ENCODE measurements around the gene COX8C.

The COX8C gene, protein sequence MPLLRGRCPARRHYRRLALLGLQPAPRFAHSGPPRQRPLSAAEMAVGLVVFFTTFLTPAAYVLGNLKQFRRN

GRCh38 chr14:93346926-93347721, at the start of gene COX8C:
Gene COX8C (plus strand): TSS chr14:93347182. CDS start chr14:93347269, 87 bp downstream.
- DNase-seq = no peak

DNA sequence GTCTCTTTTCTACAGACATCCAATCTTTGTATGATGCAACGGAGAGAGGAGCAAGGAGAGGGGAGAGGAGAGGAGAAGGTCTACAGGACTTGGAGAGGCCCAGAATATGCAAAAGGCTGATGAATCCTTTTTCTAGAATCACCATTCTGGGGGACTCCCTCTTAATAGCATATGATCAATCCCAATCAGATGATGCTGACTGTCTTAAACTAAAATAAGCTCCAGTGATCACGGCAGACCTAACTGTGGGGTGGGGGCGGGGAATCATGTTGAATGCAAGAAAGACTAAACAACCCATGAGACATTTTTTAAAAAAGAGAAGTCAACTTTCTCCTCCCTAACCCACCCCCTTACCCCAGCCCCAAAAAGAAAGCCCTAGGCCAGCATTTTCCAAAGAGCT, 47.6 kb upstream of the COX8C start:
- DNase-seq = no peak

- DNase-seq = no peak
Observed at GRCh38 chr14:93299866-93300265, 47.1 kb upstream of the COX8C start.

- no peak for DNase-seq
Observed at GRCh38 chr14:93301821-93302447, 45.0 kb upstream of the COX8C start.

DNA sequence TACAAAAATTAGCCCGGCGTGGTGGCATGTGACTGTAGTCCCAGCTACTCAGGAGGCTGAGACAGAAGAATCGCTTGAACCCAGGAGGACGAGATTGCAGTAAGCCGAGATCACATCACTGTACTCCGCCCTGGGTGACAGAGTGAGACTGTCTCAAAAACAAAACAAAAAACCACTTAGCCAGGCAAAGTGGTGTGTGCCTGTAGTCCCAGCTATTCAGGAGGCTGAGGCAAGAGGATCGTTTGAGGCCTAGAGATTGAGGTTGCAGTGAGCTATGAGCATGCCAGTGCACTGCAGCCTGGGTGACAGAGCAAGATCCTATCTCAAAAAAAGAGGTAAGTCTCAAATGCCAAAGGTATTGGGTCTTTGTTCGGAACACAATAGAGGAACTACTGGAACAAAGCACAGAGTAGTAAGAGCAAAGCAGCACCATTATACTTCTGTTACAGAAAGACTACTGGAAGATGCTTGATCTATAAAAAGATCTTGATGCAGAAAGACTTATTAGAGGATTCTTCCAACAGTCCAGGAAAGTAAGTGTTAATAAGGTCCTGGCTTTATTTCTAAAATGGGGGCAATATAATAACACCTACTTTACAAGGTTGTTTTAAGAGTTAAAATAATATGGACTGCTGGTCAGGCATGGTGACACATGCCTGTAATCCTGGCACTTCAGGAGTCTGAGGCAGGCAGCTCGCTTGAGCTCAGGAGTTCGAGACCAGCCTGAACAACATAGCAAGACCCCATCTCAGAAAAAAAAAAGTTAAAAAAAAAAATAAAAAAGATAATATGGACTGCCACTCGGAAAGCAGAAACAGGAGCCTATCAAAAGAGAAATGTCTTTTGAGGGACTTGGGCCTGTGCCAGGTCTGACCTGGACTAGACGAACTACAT, 44.0 kb upstream of the COX8C start:
- no peak for DNase-seq

- DNase-seq = no peak
Observed at GRCh38 chr14:93303659-93304058, 43.3 kb upstream of the COX8C start.

GRCh38 chr14:93304771-93305170, 42.2 kb upstream of the COX8C start:
- DNase-seq = no peak

- DNase-seq = no peak
Observed at GRCh38 chr14:93305725-93306418, 41.1 kb upstream of the COX8C start.

DNA sequence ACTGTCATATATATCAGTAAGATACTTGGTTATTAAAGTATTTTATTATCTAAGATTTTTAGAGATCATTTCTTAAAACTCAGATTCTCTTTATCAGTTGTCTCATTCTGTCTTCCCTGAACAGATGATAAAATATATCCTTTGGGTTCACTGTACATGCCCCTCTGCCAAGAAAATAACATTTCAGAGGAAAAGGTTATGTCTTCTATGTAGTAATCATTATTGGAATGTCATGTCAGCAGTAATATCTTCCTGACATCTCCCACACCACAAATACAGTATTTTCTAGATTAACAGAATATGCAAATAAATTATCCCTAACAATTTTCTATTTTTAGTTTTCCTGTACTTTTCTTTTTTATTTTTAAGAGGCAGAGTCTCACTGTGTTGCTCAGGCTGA, 40.2 kb upstream of the COX8C start:
- no peak for DNase-seq

GRCh38 chr14:93308686-93309345, 38.2 kb upstream of the COX8C start:
- DNase-seq = no peak

DNA sequence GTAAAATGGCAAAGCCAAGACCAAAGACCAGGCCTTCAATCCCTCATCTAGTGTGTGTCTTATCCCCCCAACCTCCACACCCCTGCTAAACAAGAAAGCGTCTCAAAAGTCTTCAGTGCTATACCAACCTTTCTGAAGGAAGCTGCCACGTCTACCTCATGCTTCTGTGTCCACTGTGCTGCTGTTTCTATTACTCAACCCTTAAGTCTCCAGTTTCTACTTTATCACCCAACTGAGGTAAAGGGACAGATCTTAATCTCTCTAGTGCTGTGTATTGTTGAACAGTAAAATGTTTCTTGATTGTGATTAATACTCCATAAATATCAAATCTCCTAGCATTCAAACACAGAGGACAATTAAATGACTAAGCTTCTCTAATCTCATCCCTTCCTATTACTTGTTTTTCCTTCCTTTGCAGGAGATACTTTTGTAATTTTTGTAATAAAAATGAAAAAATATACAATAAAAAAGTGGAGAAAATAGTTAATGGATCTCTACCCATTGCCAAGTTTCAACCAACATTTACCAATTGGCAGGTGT, 37.5 kb upstream of the COX8C start:
- no peak for DNase-seq

DNA sequence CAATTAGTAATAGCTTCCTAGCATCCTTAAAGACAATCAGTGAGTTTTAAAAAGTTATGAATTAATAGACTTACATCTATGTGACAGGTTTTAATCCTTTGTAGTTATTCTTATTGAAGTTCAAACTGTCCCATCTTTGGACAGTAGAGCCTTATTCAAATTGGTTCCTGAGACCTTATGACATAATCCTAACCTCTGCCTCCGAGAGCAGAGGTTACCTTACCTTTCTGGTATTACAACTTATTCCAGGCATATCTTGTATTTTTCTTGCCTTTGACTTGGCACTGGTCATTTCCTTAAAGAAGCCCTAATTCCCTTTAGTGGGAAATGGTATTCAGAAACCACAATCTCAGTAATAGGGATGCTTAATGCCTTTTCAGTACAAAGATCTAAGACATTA, 35.9 kb upstream of the COX8C start:
- no peak for DNase-seq

DNA sequence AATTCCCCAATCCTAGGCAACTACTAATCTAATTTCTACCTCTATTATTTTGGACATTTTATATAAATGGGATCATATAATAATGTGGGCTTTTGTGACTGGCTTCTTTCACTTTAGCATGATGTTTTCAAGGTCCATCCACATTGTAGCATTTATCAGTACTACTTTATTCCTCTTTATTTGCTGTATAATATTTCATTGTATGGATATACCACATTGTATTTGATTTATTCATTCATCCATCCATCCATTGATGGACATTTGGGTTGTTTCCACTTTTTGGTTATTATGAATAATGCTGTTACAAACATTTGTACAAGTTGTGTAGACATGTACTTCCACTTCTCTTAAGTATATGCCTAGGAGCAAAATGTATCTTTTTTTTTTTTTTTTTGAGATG, 31.4 kb upstream of the COX8C start:
- DNase-seq = no peak

DNA sequence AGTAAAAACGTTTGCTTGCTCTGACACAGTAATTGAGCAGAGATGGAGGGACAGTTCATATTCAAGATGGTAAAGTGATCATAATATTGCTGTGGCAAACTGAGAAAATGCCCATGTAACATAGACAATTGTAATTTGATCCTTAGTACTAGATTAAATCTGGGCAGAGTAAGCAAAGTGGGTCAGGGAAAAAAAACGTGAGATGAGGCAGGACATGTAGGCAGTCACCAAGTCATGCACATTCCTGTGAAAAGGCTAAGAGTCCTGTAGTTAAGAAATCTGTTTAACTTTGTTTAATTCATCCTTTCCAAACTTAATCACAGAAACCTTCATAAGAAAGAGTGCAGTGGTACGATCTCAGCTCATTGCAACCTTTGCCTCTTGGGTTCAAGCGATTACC, 30.3 kb upstream of the COX8C start:
- DNase-seq = no peak

- no peak for DNase-seq
Observed at GRCh38 chr14:93317210-93317874, 29.6 kb upstream of the COX8C start.

DNA sequence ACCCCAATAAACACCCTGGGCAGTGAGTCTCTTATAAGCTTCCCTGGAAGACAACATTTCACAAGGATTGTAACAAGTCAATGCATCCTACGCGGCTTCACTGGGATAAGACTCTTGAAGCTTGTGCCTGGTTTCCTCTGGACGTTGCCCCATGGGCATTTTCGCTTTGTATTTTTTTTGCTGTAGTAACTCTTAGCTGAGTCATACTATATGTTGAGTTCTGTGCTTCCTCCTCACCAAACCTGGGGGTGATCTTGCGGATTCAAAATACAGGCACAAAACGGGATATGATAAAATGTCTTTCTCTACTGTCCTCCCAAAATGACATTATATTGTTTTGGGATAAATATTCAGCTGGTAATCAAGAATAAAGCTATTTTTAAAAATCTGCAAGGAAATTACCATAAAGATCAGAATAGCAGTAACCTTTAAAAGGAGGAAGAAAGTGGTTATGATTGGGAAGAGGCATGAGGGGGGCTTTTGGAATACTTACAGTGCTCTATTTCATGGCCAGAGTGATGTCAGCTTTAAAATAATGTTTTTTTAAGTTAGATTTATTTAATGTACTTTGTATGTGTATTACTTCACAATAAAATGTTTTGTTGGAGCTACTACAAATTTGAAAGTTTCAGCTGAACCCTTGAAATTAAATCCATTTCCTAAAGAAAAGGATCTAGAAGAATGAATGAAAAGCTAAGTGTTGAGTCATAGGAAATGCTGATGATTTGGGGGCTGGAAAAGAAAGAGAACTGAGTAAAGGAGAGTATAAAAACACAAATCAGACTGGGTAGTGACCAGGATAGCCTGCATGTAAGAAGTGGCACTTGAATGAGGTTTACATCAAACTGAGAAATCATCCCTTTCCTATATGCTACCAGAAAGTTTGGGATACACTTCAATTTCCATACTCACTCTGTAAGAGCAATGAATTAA, 28.8 kb upstream of the COX8C start:
- no peak for DNase-seq

- no peak for DNase-seq
Observed at GRCh38 chr14:93318927-93319326, 28.1 kb upstream of the COX8C start.

DNA sequence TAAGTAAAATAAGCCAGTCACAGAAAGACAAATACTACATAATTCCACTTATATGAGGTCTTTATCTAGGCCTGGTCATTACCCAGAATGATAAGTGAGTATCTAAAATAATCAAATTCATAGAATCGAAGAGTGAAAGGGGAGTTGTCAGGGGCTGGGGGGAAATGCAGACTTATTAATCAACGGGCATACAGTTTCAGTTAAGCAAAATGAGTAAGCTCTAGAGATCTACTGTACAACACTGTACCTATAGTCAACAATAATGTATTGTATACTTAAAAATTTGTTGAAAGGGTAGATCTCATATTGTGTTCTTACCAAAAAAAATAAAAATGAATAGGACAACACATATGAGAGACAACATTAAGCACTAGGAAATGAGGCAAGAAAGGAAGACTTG, 27.5 kb upstream of the COX8C start:
- DNase-seq = no peak

DNA sequence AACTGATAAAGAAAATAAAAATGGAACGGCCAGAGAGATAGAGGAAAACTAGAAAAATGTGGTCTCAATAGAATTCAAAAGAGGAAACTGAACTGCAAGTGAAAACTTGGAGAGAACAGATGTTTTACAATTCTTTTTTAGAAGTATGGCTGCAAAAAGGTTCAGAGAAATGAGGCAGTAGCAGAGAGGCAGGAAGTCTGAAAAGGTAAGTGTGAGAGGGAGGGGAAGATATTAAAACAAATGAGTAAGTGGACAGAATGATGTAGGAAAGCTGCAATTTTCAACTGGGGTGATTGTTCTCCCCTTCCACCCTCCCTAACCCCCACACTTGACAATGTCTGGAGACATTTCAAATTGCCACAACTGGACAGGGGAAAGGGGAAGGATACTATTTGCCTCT, 27.0 kb upstream of the COX8C start:
- DNase-seq = no peak

GRCh38 chr14:93320489-93320888, 26.5 kb upstream of the COX8C start:
- DNase-seq = no peak
